ENCODE results near the gene HOOK1. TPM values are rescaled to one million over a fixed set of nuclear protein-coding genes. Genes with fewer than 3 reads are reported as not detected.

Gene HOOK1
- polyA plus RNA-seq, 3 donors: 68.5 to 84.2 (median 76.2) TPM

Other genes starting within 250 kb of the HOOK1 start
- gene CYP2J2, start 111.8 kb downstream of the HOOK1 start, polyA plus RNA-seq (ENCODE audit: insufficient read length in 3 of 3): 1 to 10 TPM in 1 of 3 donors, under 1 TPM in 2; 0.72 to 1.0 (median 1.00) TPM